COLO829 (cell line): Measurements from ENCODE around the gene CCN5.

Experiments used
- DNase-seq: peaks from one replicate; pipeline ENCODE4 v3.0.0; 2012; ENCODE audit warnings: low spot score

The CCN5 gene

DNA sequence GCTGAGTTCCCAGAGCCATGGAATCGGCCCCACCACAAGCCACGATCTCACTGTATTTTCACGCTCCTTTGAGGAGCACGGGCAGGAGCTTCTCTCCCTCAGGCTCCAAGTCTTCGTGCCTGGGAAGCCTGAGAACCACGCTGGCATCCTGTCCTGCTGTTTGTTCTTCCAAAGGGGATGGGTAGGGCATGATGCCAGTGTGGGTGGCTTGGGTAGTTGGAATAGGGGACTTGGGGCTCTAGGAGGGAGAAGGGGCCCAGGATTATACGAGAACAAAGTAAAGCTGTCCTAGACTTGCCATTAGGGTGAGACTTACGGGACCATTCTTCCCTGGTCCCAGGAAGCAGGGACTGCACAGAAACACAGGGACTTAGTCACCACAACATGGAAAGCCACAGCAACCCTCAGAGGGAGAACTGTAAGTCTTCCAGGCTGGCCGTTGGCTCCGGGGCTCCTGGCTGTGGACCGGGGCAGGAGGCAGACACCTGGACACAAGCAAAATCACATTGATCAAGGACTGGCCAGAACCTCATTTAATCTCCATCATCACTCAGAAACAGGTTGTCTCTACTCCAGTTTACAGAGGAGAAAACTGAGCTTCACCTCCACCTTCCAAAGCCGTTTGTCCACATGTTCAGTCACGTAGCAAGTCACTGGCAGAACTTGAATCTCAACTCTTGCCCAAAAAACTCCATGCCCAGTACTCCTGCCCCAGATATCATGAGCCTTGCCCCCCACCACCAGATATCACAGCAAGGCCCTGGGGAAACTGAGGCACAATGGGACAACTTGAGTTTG lies 1.3 kb downstream of the CCN5 start:
- DNase-seq, result no peak

DNA sequence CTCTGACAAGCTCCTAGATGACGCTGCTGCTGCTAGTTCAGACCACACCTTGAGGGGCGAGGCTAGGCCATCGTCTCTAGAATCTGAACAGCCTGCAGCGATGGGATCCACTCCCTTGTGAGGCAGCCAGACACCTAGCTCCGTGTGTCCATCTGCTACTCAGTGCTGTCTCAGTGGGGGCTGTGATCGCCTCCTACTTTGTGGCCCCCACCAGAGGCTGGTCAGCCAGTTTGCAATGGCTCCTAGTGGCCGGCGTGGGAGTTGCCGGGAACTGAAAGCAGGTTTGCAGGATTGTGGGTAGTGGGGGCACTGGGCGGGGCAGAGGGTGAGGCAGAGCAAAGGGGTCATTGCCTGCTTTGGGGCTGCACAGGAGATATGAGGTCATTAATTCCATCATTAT lies 2.8 kb downstream of the CCN5 start:
- no peak for DNase-seq

DNA sequence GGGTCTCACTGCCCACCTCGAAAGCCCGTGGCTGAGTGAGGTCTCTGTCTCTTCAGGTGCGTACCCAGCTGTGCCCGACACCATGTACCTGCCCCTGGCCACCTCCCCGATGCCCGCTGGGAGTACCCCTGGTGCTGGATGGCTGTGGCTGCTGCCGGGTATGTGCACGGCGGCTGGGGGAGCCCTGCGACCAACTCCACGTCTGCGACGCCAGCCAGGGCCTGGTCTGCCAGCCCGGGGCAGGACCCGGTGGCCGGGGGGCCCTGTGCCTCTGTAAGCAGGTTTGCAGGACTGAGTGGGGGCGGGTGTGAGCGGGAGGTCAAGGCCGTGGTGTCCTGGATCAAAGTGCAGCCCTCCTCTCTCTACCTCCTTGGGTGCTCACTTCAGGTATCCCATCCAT lies 4.7 kb downstream of the CCN5 start:
- no peak for DNase-seq

DNA sequence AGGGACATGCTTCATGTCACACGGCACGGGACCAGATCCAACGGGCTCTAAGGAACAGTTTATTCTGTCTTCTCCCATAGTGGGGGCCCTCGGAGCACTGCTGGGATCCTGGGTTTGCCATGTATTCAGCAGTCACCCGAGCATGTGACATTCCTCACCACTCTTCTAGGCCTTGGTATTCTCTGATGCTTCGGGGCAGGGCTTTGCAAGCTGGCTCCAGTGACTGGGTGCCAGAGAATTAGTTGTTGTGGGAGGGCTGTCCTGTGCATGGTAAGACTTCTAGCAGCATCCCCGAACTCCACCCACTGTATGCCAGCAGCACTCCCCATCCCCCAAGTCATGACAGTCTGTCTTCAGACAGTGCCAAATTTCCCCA lies 5.4 kb downstream of the CCN5 start:
- DNase-seq, result peak; percentile 97

DNA sequence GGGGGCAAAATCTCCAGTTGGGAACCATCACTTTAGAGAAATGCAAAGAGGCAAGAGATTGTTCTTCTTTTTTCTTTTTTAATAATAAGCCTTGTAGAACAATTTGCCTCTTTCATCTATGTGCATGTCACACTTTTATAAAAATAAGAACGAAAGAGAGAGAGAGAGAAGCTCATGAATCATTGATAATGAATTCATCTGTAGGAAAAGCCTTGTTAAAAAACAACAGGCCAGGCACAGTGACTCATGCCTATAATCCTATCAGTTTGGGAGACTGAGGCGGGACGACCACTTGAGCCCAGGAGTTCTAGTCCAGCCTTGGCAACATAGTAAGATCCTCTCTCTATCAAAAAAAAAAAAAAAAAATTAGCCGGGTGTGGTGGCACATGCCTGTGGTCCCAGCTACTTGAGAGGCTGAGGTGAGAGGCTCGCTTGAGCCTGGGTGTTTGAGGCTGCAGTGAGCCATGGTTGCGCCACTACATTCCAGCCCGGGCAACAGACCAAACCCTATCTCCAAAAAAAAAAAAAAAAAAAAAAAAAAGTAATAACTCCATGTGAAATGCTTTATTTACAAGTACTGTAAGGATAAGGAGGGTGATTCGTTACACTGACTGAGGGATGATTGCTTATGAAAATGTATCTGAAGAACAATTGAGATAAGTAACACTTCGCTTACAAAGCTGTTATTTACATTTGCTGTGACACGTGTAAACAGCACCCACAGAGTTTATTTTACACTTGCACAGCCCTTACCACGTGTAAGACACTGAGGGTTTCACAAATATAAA lies 6.0 kb downstream of the CCN5 start:
- no peak for DNase-seq

DNA sequence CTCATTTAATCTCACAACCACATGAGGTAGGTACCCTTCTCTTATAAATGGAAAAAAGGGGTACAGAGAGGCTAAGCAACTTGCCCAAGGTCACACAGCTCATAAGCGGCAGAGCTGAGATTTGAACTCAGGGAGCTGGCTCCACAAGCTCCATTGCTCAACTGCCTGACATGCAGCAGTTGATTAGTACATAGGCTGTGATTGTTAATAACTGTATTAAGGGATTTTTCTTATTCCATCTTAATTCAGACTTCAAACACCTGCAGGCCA lies 6.6 kb downstream of the CCN5 start:
- no peak for DNase-seq

DNA sequence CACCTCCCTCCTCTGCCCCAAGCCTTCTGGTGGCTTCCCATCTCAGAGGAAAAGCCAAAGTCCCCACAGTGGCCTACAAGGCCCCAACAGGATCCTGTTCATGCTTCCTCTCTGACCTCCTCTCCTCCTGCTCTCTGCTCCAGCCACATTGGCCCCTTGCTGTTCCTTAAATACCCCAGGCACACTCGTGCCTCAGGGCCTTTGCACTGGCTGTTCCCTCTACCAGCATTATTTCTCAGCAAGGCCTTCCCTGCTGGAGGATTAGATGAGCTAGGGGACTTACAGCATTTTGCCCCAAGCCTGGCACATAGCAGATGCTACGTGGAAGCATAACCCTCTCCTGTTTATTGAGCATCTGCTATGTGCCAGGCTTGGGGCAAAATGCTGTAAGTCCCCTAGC lies 7.8 kb downstream of the CCN5 start:
- DNase-seq, result no peak

DNA sequence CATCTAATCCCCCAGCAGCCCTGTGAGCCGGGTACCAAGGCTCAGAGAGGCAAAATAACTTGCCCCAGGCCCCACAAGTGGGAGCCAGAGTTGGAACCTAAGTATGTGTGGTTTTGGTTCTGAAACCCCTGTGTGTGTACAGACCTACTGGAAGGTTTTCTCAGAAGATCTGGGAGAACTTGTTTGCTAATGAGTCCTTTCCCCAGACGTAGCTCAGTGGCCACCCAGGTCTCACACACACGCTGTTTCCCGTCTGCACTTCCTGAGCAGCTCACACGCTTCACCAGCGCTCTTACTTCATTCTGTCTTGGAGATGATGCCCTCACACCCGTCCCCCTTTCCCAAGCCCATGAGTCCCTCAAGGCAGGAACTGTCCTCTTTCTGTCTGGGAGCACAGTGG lies 8.2 kb downstream of the CCN5 start:
- no peak for DNase-seq

DNA sequence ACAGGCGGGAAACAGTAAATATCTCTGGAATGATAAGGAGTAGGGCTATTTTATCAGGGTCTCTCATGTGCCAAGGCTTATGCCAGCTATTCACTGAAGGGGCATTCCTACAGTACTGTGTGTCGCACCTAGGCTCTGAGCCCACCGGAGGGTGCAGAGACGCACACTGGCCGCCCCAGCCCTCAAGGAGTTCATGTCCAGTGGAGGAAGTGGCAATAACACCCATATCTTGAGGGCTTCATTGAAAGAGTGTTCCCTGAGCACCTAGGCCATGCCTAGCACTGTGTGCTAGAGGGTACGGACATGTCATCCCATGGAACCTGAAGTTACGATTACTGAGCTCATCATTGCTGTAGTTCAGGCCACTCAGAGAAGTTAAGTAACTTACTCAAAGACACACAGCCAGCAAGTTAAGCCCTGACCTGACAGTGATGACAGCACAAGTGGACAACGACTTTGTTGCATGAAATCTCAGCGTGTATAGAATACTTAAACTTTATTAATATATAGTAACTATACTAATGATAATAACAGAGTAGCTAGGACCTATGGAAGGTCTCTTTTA lies 8.7 kb downstream of the CCN5 start:
- no peak for DNase-seq

DNA sequence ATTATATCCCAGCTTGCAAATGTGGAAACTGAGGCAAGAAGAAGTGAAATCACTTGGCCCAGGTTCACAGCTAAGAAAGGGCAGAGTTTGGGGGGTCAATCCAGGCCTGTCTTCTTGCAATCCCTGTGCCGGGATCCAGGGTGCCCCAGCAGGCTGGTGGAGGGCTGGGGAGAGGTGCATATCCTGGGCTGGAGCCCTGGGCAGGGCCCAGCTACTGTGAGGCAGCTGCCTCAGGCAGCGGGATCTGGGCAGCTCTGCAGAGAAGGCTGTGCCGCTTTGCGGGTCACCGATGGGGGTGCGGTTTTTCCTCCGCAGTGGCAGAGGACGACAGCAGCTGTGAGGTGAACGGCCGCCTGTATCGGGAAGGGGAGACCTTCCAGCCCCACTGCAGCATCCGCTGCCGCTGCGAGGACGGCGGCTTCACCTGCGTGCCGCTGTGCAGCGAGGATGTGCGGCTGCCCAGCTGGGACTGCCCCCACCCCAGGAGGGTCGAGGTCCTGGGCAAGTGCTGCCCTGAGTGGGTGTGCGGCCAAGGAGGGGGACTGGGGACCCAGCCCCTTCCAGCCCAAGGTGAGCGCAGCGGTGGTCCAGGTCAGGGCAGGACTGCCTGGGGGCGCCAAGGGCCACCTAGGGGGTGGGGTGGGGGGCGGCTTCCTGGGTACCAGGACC lies 9.4 kb downstream of the CCN5 start:
- no peak for DNase-seq

DNA sequence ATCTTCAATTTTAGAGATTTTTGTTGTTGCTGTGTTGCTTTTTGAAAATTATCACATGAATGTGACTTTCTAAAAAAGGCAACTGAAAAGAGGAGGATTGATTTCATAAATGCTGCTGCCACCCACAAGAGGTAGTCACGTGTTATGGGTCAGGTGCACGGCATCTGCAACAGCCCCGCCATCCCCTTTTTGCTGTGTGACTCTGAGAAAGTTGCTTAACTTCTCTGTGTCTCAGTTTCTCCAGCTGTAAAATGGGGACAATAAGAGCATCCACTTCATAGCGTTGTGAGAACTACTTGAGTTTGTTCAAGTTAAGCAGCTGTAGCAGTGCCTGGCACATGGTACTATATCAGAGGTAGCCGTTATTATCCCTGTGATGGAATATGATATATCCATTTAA lies 10.7 kb downstream of the CCN5 start:
- DNase-seq, result no peak

DNA sequence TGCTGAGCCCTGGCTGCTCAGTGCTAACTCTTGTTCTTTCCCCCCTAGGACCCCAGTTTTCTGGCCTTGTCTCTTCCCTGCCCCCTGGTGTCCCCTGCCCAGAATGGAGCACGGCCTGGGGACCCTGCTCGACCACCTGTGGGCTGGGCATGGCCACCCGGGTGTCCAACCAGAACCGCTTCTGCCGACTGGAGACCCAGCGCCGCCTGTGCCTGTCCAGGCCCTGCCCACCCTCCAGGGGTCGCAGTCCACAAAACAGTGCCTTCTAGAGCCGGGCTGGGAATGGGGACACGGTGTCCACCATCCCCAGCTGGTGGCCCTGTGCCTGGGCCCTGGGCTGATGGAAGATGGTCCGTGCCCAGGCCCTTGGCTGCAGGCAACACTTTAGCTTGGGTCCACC lies 11.9 kb downstream of the CCN5 start:
- DNase-seq, result no peak

DNA sequence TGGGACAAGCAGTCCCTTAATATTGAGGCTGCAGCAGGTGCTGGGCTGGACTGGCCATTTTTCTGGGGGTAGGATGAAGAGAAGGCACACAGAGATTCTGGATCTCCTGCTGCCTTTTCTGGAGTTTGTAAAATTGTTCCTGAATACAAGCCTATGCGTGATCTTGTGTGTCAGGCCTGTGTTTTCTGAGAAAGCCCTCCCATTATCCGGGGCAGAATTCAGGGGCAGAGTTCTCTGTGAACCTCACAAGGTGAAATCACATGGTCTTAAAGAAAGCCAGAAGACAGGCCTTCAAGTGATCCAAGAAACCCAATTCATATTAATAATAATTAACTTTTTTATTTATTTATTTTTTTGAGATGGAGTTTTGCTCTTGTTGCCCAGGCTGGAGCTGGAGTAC lies 12.5 kb downstream of the CCN5 start:
- DNase-seq, result no peak

DNA sequence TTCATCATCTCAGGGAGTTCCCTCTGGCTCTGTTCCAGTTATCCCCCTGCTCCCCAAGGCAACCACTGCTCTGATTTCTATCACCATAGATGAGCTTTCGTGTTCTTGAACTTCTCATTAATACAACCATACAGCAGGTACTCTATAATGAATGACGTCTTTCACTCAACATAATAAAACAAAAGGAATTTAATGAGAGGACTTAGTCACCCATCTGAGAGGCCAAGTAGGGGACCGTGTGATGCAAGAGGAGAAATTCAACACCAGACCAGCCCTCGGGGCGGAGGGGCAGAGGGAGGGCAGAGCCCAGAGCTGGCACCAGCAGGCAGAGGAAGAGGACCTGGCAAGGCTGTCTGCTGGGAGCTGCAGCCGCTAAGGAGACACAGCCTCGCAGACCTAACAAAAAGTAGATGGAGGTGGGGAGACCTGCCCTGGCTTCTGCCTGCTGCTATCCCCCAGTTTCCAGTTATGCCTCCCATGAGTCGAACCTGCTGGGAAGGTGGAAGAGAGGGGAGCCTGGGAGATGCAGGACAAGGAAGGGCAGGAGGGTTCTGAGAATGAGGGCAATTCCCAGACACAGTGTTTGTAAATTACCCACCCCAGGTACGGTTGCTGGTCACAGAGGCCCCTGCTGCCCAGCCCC lies 13.8 kb downstream of the CCN5 start:
- peak; percentile 97 for DNase-seq

DNA sequence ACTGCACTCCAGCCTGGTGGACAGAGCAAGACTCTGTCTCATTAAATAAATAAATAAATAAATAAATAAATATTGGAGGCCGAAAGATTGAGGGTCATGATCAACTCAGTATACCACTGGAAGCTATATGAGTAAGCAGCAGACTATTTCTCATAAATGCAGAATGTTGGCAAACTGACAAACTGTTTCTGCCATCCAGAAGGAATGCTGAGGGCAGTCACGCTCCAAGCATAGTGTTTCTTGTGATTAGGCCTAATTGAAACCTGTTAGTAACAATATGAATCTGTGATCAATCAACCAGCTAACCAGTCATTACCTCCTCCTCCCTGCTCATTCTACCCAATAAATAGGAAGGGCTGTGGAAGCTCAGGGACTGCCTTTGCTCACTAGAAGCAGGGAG lies 15.3 kb downstream of the CCN5 start:
- DNase-seq, result no peak

DNA sequence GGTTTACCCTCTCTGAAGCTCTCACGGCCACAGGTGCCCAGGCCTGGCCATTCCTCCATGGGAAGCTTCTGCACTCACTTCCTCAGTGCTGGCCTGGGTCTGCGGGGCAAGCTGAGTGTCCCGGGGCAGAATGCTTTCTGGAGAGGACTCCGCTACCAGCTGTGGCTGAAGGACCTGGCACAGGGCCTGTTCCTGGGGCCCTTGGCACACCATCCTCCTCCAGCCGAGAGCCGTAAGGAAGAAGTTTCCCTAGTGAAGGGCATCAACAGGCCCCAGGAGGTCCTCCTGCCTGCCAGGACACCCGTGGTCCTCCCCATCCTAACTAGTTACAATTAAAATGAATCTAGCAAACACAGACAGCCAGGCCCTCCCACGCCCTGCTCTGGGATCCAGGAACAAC lies 16.5 kb downstream of the CCN5 start:
- no peak for DNase-seq

DNA sequence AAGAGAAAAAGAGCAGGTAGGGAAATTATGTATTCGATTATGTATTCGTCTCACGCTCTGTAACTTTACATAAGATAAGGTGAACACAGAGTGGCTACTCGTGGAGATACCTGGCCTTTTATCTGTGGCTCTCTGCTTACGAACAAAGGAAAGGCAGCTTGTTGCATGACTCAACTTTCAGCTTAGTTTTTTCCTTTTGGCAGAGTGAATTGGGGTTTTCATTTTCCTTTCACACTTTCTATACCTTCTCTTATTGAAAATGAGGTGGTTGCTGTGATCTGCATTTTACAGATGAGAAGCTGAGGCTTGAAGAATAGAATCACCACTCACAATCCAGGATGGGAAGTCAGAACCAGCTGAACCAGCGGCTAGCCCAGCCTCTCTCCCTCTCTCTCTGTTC lies 17.2 kb downstream of the CCN5 start:
- no peak for DNase-seq

DNA sequence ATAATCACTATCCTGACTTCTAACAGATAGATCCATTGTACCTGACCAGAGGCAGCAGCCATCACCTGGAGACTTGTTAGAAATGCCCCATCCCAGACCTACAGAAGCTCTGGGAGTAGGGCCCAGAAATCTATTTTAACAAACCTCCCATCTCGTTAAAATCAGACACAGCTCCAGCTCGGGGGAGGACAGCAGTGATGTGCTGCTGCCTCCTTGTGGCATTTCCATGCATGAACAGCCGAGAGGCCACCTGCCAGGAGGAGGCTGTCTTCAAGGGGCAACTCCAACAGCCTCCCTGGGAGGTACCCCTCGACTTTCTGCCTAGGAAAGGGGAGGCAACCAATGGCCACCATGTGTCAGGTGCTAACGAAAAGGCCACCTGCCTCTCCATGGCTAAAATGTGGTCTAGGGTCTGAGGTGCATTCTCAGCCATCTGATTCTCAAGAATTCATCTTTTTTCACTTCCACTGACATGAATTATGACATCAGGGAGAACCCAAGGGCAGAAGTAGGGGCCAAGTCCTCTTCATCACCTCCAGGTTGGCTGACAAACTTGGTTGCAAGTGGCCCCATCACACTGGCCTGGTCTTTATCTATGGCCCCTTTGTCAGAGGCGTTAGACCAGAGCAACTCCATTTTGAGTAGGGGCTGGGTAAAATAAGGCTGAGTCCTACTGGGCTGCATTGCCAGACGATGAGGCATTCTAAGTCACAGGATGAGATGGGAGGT lies 18.3 kb downstream of the CCN5 start:
- DNase-seq, result peak; percentile 85

DNA sequence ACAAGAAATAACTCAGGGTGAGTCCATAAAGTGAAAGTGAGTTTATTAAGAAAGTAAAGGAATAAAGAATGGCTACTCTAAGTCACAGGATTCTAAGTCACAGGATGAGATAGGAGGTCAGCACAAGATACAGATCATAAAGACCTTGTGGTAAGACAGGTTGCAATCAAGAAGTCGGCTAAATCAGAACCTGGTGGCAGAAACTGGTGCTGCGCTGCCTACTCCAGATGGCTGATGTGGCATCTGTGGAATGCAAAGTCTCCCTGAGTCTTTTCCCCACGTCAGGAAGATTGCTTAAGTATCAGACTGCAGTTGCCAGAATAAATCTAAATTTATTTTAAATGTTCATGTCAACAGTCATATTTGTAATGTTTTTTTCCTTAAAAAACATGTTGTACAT lies 19.8 kb downstream of the CCN5 start:
- DNase-seq, result peak; percentile 82

DNA sequence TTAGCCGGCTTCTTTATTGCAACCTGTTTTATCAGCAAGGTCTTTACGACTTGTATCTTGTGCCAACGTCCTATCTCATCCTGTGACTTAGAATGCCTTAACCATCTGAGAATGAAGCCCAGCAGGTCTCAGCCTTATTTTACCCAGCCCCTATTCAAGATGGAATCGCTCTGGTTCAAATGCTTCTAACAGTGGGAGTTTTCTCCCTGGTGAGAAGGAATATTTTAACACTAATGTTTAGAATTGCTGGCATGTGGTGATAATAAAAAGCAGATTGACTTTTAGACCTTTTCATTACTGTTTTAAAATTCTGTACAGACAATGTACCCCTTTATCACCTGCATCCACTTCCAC lies 20.6 kb downstream of the CCN5 start:
- no peak for DNase-seq

DNA sequence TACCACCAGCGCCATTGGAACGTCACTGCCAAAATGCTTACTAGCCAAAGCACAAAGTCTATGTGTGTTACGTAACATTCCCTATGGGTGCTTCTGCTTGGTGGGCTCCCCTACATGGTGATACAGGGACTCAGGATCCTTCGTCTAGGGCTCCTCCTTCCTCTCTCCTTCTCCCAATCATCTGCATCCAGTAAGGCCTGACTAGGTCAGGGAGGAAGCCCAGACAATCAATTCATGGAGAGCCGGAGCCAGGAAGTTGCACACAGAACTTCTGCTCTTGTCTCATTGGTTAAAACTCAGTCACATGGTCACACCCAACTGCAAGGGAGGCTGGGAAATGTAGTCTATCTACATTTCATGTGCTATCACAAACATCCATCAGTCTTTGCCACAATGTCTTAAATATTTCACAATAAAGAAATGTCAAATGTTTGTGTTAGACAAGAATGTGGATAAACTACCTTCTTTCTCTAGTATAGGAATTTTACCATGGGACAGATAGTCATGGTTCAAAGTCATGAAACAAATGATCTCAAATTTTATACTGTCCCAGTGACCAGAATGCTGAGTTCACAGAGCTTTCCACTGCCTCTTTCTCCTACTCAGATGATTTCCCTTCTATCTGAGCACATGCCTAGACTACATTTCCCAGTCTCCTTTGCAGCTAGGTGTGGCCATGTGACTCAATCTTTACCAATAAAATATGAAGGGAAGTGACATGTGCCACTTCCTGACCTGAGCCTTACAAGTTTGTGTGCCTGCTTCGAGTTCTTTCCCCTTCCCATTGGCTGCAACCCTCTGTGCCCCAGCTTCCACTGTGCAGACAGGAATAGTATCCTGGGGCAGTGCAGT lies 21.2 kb downstream of the CCN5 start:
- peak; percentile 97 for DNase-seq
